NCI-H2107 treated with DMSO at 0.1 percent for 48 hours (cell line): Measurements from ENCODE around the gene TTF2.
A peak's percentile ranks its signal among the peaks of the same experiment; 100 is the strongest.
"Not testable (repeated sequence)": the region's sequence is repeated elsewhere in the genome, so short reads cannot be mapped to it uniquely, and the experiment has no call there.

Experiments used
- DNase-seq: peaks from one replicate; lab custom pipeline; 2025; ENCODE audit not compliant: unreplicated experiment; lab: John Stamatoyannopoulos, UW

TTF2 gene

GRCh38 chr1:117092594-117092993 is 32.5 kb downstream of the TTF2 start:
- DNase-seq, result no peak

GRCh38 chr1:117093091-117093534 is 33.0 kb downstream of the TTF2 start:
- peak; percentile 34 for DNase-seq

GRCh38 chr1:117093870-117094621 is 33.9 kb downstream of the TTF2 start:
- peak; percentile 78 for DNase-seq

GRCh38 chr1:117094841-117095604 is 34.9 kb downstream of the TTF2 start:
- no peak for DNase-seq

GRCh38 chr1:117096951-117097408 is 36.9 kb downstream of the TTF2 start:
- no peak for DNase-seq

- no peak for DNase-seq
Measured at GRCh38 chr1:117097443-117097842, 37.3 kb downstream of the TTF2 start.

- DNase-seq, result no peak
Measured at GRCh38 chr1:117098287-117098890, 38.3 kb downstream of the TTF2 start.

- no peak for DNase-seq
Measured at GRCh38 chr1:117101334-117101733, 41.2 kb downstream of the TTF2 start.

- DNase-seq, result not testable (repeated sequence)
Measured at GRCh38 chr1:117101858-117102257, 41.7 kb downstream of the TTF2 start.

- no peak for DNase-seq
Measured at GRCh38 chr1:117104986-117105385, 44.9 kb downstream of the TTF2 start.

GRCh38 chr1:117105722-117106121 is 45.6 kb downstream of the TTF2 start:
- DNase-seq, result no peak

- DNase-seq, result no peak
Measured at GRCh38 chr1:117106478-117106877, 46.4 kb downstream of the TTF2 start.

- no peak for DNase-seq
Measured at GRCh38 chr1:117107364-117107763, 47.2 kb downstream of the TTF2 start.

- DNase-seq, result no peak
Measured at GRCh38 chr1:117110774-117111173, 50.6 kb downstream of the TTF2 start.

GRCh38 chr1:117112047-117112717 is 52.1 kb downstream of the TTF2 start:
- peak; percentile 85 for DNase-seq

GRCh38 chr1:117113199-117113598 is 53.1 kb downstream of the TTF2 start:
- DNase-seq, result peak; percentile 21

GRCh38 chr1:117114877-117115276 is 54.8 kb downstream of the TTF2 start:
- DNase-seq, result no peak

- no peak for DNase-seq
Measured at GRCh38 chr1:117116090-117116783, 56.1 kb downstream of the TTF2 start.

- DNase-seq, result peak; percentile 35
Measured at GRCh38 chr1:117116784-117117130, 56.6 kb downstream of the TTF2 start.

GRCh38 chr1:117117697-117118096 is 57.6 kb downstream of the TTF2 start:
- DNase-seq, result no peak

- no peak for DNase-seq
Measured at GRCh38 chr1:117118137-117118536, 58.0 kb downstream of the TTF2 start.
